DLD1 (cell line): ENCODE results near the gene CCDC186.

ENCODE experiments used
- in situ Hi-C: cut with HindIII; loops from 2 replicates; pipeline ENCODE4 v1.10.0; 2017; ENCODE audit warnings: low sequenced_read_pairs

The CCDC186 gene

GRCh38 chr10:114173921-114174694 lies at the start of gene CCDC186:
Gene CCDC186, minus strand, starts transcription at chr10:114174203. Its CDS starts 10,935 bp downstream, at chr10:114163268.
- in situ Hi-C loops, result no loop called here

GRCh38 chr10:114223066-114223465 lies 49.1 kb upstream of the CCDC186 start:
- in situ Hi-C loops, result no loop called here

GRCh38 chr10:114221235-114221634 lies 47.2 kb upstream of the CCDC186 start:
- in situ Hi-C loops, result no loop called here

GRCh38 chr10:114220281-114220680 lies 46.3 kb upstream of the CCDC186 start:
- in situ Hi-C loops, result no loop called here

GRCh38 chr10:114215033-114215432 lies 41.0 kb upstream of the CCDC186 start:
- in situ Hi-C loops, result no loop called here

GRCh38 chr10:114212153-114212552 lies 38.1 kb upstream of the CCDC186 start:
- in situ Hi-C loops, result no loop called here

- in situ Hi-C loops, result no loop called here
These were observed 34.3 kb upstream of the CCDC186 start for GRCh38 chr10:114208351-114208750.

GRCh38 chr10:114207349-114207748 lies 33.3 kb upstream of the CCDC186 start:
- in situ Hi-C loops, result no loop called here

GRCh38 chr10:114206902-114207301 lies 32.9 kb upstream of the CCDC186 start:
- in situ Hi-C loops, result no loop called here

GRCh38 chr10:114202812-114203211 lies 28.8 kb upstream of the CCDC186 start:
- in situ Hi-C loops, result no loop called here

GRCh38 chr10:114199239-114199638 lies 25.2 kb upstream of the CCDC186 start:
- in situ Hi-C loops, result no loop called here

- in situ Hi-C loops, result no loop called here
These were observed 21.1 kb upstream of the CCDC186 start for GRCh38 chr10:114195079-114195478.

- in situ Hi-C loops, result loop anchor here (5.0 kb wide), 1 partner anchor 68 kb away; no protein-coding TSS in a partner anchor
These were observed 15.7 kb upstream of the CCDC186 start for GRCh38 chr10:114189700-114190099.

GRCh38 chr10:114188900-114189299 lies 14.9 kb upstream of the CCDC186 start:
- in situ Hi-C loops, result loop anchor here (5.0 kb wide), 1 partner anchor 68 kb away; no protein-coding TSS in a partner anchor

GRCh38 chr10:114188001-114188400 lies 14.0 kb upstream of the CCDC186 start:
- in situ Hi-C loops, result loop anchor here (5.0 kb wide), 1 partner anchor 69 kb away; no protein-coding TSS in a partner anchor

GRCh38 chr10:114184276-114184675 lies 10.3 kb upstream of the CCDC186 start:
- in situ Hi-C loops, result no loop called here

GRCh38 chr10:114183563-114183962 lies 9.6 kb upstream of the CCDC186 start:
- in situ Hi-C loops, result no loop called here

GRCh38 chr10:114181971-114182370 lies 8.0 kb upstream of the CCDC186 start:
- in situ Hi-C loops, result no loop called here

- in situ Hi-C loops, result no loop called here
These were observed 6.9 kb upstream of the CCDC186 start for GRCh38 chr10:114180937-114181336.

GRCh38 chr10:114179747-114180146 lies 5.7 kb upstream of the CCDC186 start:
- in situ Hi-C loops, result no loop called here

- in situ Hi-C loops, result no loop called here
These were observed 5.1 kb upstream of the CCDC186 start, which contains the start of gene TDRD1 for GRCh38 chr10:114179148-114179547. Gene TDRD1, plus strand, starts transcription at chr10:114179353. Its CDS starts 8,479 bp downstream, at chr10:114187832.

- in situ Hi-C loops, result no loop called here
These were observed 2.5 kb upstream of the CCDC186 start for GRCh38 chr10:114176511-114176910.
